GM12892 (cell line): ENCODE measurements around the gene ELOVL6.

ENCODE experiments used
- POLR2A ChIP-seq: IDR thresholded peaks from 2 replicates; pipeline ENCODE4 v1.6.1; 2011; ENCODE audit warnings: low read depth, low read length, control low read depth
- TAF1 ChIP-seq: IDR thresholded peaks from 2 replicates; pipeline ENCODE4 v1.6.1; 2011; ENCODE audit warnings: low read depth, mild to moderate bottlenecking, control low read depth, low read length, borderline replicate concordance

- TF ChIP-seq TAF1: no peak
- no peak for TF ChIP-seq POLR2A
Observed at GRCh38 chr4:110041735-110042134, 156.7 kb downstream of the ELOVL6 start.
